GM12892 (cell line): ENCODE data around the gene PFKFB3.

Experiments
- POLR2A ChIP-seq: IDR thresholded peaks from 2 replicates; pipeline ENCODE4 v1.6.1; 2011; ENCODE audit warnings: low read depth, low read length, control low read depth
- POLR2AphosphoS5 ChIP-seq: IDR thresholded peaks from 2 replicates; pipeline ENCODE4 v1.6.1; 2011; ENCODE audit warnings: low read depth, low read length, control low read depth
- TAF1 ChIP-seq: IDR thresholded peaks from 2 replicates; pipeline ENCODE4 v1.6.1; 2011; ENCODE audit warnings: low read depth, mild to moderate bottlenecking, control low read depth, low read length, borderline replicate concordance

- TF ChIP-seq TAF1: no peak
- no peak for TF ChIP-seq POLR2A
- TF ChIP-seq POLR2AphosphoS5: no peak
Measured at GRCh38 chr10:6229746-6230145, 27.0 kb downstream of the PFKFB3 start.
